ENCODE results near the gene XCL2.

DNA sequence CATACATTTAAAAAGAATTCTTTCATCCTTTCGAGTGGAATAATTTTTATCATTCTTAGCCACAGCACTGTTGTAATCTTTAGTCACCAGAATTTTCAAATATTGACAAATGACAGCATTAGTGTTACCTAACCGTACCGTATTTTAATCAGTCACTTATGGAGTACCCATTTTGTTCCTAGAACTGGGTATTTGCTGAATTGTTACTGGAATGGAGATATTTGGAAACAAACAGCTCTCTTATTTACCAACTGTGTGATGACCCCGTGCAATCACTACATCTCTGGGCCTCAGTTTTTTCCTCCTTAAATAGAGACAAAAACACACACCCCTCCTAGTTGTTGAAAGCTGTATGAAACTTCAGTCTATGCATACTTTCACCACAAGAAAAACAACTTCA, 7.9 kb upstream of the XCL2 start:
- TF ChIP-seq POLR2AphosphoS5 (IDR thresholded peaks at IDR 0.05) (no peak), POLR2A (IDR thresholded peaks at IDR 0.05) (no peak)
- TF ChIP-seq, protein P1, sequence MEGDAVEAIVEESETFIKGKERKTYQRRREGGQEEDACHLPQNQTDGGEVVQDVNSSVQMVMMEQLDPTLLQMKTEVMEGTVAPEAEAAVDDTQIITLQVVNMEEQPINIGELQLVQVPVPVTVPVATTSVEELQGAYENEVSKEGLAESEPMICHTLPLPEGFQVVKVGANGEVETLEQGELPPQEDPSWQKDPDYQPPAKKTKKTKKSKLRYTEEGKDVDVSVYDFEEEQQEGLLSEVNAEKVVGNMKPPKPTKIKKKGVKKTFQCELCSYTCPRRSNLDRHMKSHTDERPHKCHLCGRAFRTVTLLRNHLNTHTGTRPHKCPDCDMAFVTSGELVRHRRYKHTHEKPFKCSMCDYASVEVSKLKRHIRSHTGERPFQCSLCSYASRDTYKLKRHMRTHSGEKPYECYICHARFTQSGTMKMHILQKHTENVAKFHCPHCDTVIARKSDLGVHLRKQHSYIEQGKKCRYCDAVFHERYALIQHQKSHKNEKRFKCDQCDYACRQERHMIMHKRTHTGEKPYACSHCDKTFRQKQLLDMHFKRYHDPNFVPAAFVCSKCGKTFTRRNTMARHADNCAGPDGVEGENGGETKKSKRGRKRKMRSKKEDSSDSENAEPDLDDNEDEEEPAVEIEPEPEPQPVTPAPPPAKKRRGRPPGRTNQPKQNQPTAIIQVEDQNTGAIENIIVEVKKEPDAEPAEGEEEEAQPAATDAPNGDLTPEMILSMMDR (IDR thresholded peaks at IDR 0.05 in 8 of 11, conservative IDR thresholded peaks at IDR 0.05 in 3 of 11): no peak
